ENCODE results near the gene PTPRT. TPM values are rescaled to one million over a fixed set of nuclear protein-coding genes. Genes with fewer than 3 reads are reported as not detected.

The PTPRT gene
- polyA plus RNA-seq, 3 donors = not detected

GRCh38 chr20:42945234-42945994, 244.3 kb downstream of the PTPRT start:
- Mint-ChIP-seq H3K27me3 (ENCODE audit: low read depth in 3 of 3) (no peaks in the 10 kb centered on the region), H3K27ac (no peak overlapping the region), H3K9me3 (peaks cover 6 to 15% (median 9%) of the 10 kb centered on the region in 7 donors), H3K4me1 (no peaks in the 10 kb centered on the region), H3K4me3 (no peak overlapping the region), H3K36me3 (no peaks in the 10 kb centered on the region)
- intact Hi-C loops (cut with micrococcal nuclease) = no loop called here
- Histone ChIP-seq H3K27ac (ENCODE audit: low read depth in 1 of 2, low read length in 2 of 2) (no peak overlapping the region), H3K4me1 (ENCODE audit: control insufficient read depth in 1 of 2, insufficient read depth in 2 of 2, low read length in 2 of 2) (no peaks in the 10 kb centered on the region), H3K9me3 (replicated peaks in 1 of 2; ENCODE audit: control insufficient read depth in 1 of 2, insufficient read depth in 1 of 2, low read length in 2 of 2) (peaks cover 6 to 9% of the 10 kb centered on the region in 2 donors), H2AFZ (ENCODE audit: insufficient read depth, low read depth, low read length, poor library complexity, severe bottlenecking) (no peak overlapping the region), H3K9ac (ENCODE audit: insufficient read depth, low read length, poor library complexity, severe bottlenecking) (no peak overlapping the region), H3K27me3 (ENCODE audit: control insufficient read depth in 2 of 2, insufficient read depth in 2 of 2, low read length in 2 of 2) (no peaks in the 10 kb centered on the region), H3K4me3 (replicated peaks in 1 of 3; ENCODE audit: low read depth in 2 of 3, low read length in 3 of 3) (no peak overlapping the region), H4K20me1 (ENCODE audit: insufficient read depth, low read length) (no peaks in the 10 kb centered on the region), H3K36me3 (replicated peaks in 1 of 2; ENCODE audit: control insufficient read depth in 1 of 2, insufficient read depth in 2 of 2, low read length in 2 of 2) (no peaks in the 10 kb centered on the region), H3K79me2 (ENCODE audit: insufficient read depth, low read length) (no peaks in the 10 kb centered on the region), H3K4me2 (replicated peaks; ENCODE audit: extremely low read depth, low read length, poor library complexity, severe bottlenecking) (no peak overlapping the region)
- no peak for TF ChIP-seq CTCF (IDR thresholded peaks at IDR 0.05)
- WGBS (ENCODE audit: insufficient coverage) = 69% methylated on average over 8 of the region's 10 CpGs
- no peak for DNase-seq

DNA sequence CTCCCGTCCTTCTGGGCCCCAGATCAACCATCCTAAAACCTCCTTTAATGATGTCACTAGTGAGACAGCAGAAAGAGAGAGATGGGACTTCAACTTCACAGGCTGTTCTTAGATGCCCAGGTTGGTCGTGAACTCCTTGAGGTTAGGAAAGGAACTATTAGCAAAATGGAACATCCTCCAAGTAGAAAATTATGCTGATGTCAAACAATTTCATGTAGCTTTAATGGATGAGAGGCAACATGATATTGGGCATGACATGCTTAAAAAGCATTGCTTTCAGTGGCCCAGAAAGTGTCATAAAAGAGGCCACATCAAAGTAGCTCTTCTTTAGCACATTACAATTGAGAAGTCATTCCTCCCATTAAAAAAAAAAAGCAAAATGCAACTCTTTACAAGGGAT, 248.1 kb downstream of the PTPRT start:
- Histone ChIP-seq H3K4me1 (ENCODE audit: control insufficient read depth in 1 of 2, insufficient read depth in 2 of 2, low read length in 2 of 2) (no peaks in the 10 kb centered on the region), H3K36me3 (replicated peaks in 1 of 2; ENCODE audit: control insufficient read depth in 1 of 2, insufficient read depth in 2 of 2, low read length in 2 of 2) (no peaks in the 10 kb centered on the region), H3K79me2 (ENCODE audit: insufficient read depth, low read length) (no peaks in the 10 kb centered on the region), H3K4me3 (replicated peaks in 1 of 3; ENCODE audit: low read depth in 2 of 3, low read length in 3 of 3) (no peak overlapping the region), H3K4me2 (replicated peaks; ENCODE audit: extremely low read depth, low read length, poor library complexity, severe bottlenecking) (no peak overlapping the region), H3K27ac (ENCODE audit: low read depth in 1 of 2, low read length in 2 of 2) (no peak overlapping the region), H3K9ac (ENCODE audit: insufficient read depth, low read length, poor library complexity, severe bottlenecking) (no peak overlapping the region), H2AFZ (ENCODE audit: insufficient read depth, low read depth, low read length, poor library complexity, severe bottlenecking) (no peak overlapping the region), H3K27me3 (ENCODE audit: control insufficient read depth in 2 of 2, insufficient read depth in 2 of 2, low read length in 2 of 2) (no peaks in the 10 kb centered on the region), H3K9me3 (replicated peaks in 1 of 2; ENCODE audit: control insufficient read depth in 1 of 2, insufficient read depth in 1 of 2, low read length in 2 of 2) (no peaks in the 10 kb centered on the region), H4K20me1 (ENCODE audit: insufficient read depth, low read length) (no peaks in the 10 kb centered on the region)
- H3K9me3 Mint-ChIP-seq = peaks cover 0 to 3% (median 0%) of the 10 kb centered on the region in 7 donors
- no peaks in the 10 kb centered on the region for H3K4me1 Mint-ChIP-seq
- TF ChIP-seq CTCF (IDR thresholded peaks at IDR 0.05) = no peak
- no peak overlapping the region for H3K4me3 Mint-ChIP-seq
- H3K36me3 Mint-ChIP-seq = no peaks in the 10 kb centered on the region
- peaks cover 0 to under 1% (median 0%) of the 10 kb centered on the region in 3 donors for H3K27me3 Mint-ChIP-seq (ENCODE audit: low read depth in 3 of 3)
- WGBS (ENCODE audit: insufficient coverage) = no CpG with 5 or more reads among the region's 2 CpGs
- intact Hi-C loops (cut with micrococcal nuclease) = no loop called here
- H3K27ac Mint-ChIP-seq = no peak overlapping the region
- DNase-seq = no peak

Measured in CD14-positive monocyte (primary cell).